ENCODE results near the gene PTGR1. TPM values are rescaled to one million over a fixed set of nuclear protein-coding genes. Genes with fewer than 3 reads are reported as not detected.

PTGR1 gene
- polyA plus RNA-seq, 1 donor (not counting 4 experiments of a cell fraction or from before 2014, with no cell fraction given) = 66.0 TPM

- H3K4me3 ChIP-seq (ENCODE audit: control insufficient read depth in 2 of 3, extremely low read depth in 1 of 3, insufficient read depth in 2 of 3, low read depth in 1 of 3, low read length in 3 of 3) = no peak overlapping the region
- H3K9me1 ChIP-seq (ENCODE audit: control insufficient read depth, extremely low read depth, insufficient read depth, low read length) = no peaks in the 10 kb centered on the region
- H3K4me1 ChIP-seq (ENCODE audit: control insufficient read depth, extremely low read depth, insufficient read depth, low read length) = no peaks in the 10 kb centered on the region
- no peak overlapping the region for H3K9ac ChIP-seq (ENCODE audit: control insufficient read depth, extremely low read depth, insufficient read depth, low read length)
- H3K27ac ChIP-seq (ENCODE audit: control insufficient read depth, insufficient read depth, low read length) = no peak overlapping the region
- no peak for DNase-seq (ENCODE audit: low read depth, low spot score)
- H3K4me2 ChIP-seq (ENCODE audit: control insufficient read depth, extremely low read depth, insufficient read depth, low read depth, low read length) = no peak overlapping the region
- no peaks in the 10 kb centered on the region for H3K9me3 ChIP-seq (ENCODE audit: control insufficient read depth, low read depth, low read length)
- no peaks in the 10 kb centered on the region for H3K27me3 ChIP-seq (ENCODE audit: control insufficient read depth, extremely low read depth, insufficient read depth, low read length)
- no peaks in the 10 kb centered on the region for H3K79me2 ChIP-seq (ENCODE audit: control insufficient read depth, insufficient read depth, low read length)
- TF ChIP-seq EZH2 (IDR thresholded peaks at IDR 0.05; ENCODE audit: low read length) (no peak), CTCF (optimal IDR thresholded peaks at IDR 0.05 in 1 of 3, IDR thresholded peaks at IDR 0.05 in 1 of 3, conservative IDR thresholded peaks at IDR 0.05 in 1 of 3; ENCODE audit: extremely low read depth in 1 of 3, insufficient read depth in 2 of 3, low read length in 3 of 3) (no peak)
- no peak for FAIRE-seq
- H4K20me1 ChIP-seq (ENCODE audit: control insufficient read depth, extremely low read depth, insufficient read depth, low read length) = peaks cover 2% of the 10 kb centered on the region
- H2AFZ ChIP-seq (ENCODE audit: control insufficient read depth, low read length) = no peak overlapping the region
- H3K36me3 ChIP-seq (ENCODE audit: control insufficient read depth in 2 of 2, extremely low read depth in 1 of 2, insufficient read depth in 2 of 2, low read length in 2 of 2) = peaks cover 15 to 22% of the 10 kb centered on the region in 2 experiments
- dilution Hi-C loops (cut with MboI; ENCODE audit: extremely low pct_ligation_motif_present, low sequenced_read_pairs) = no loop called here
Observed at GRCh38 chr9:111586378-111586777, 13.1 kb downstream of the PTGR1 start.

- no peak for TF ChIP-seq EZH2 (IDR thresholded peaks at IDR 0.05; ENCODE audit: low read length)
- TF ChIP-seq CTCF (optimal IDR thresholded peaks at IDR 0.05 in 1 of 3, IDR thresholded peaks at IDR 0.05 in 1 of 3, conservative IDR thresholded peaks at IDR 0.05 in 1 of 3; ENCODE audit: extremely low read depth in 1 of 3, insufficient read depth in 2 of 3, low read length in 3 of 3) = no peak
- DNase-seq (ENCODE audit: low read depth, low spot score) = no peak
- Histone ChIP-seq H2AFZ (ENCODE audit: control insufficient read depth, low read length) (no peak overlapping the region), H3K9me1 (ENCODE audit: control insufficient read depth, extremely low read depth, insufficient read depth, low read length) (no peaks in the 10 kb centered on the region), H3K4me2 (ENCODE audit: control insufficient read depth, extremely low read depth, insufficient read depth, low read depth, low read length) (no peak overlapping the region), H3K9ac (ENCODE audit: control insufficient read depth, extremely low read depth, insufficient read depth, low read length) (no peak overlapping the region), H3K27me3 (ENCODE audit: control insufficient read depth, extremely low read depth, insufficient read depth, low read length) (no peaks in the 10 kb centered on the region), H3K4me3 (ENCODE audit: control insufficient read depth in 2 of 3, extremely low read depth in 1 of 3, insufficient read depth in 2 of 3, low read depth in 1 of 3, low read length in 3 of 3) (no peak overlapping the region), H3K27ac (ENCODE audit: control insufficient read depth, insufficient read depth, low read length) (no peak overlapping the region), H3K79me2 (ENCODE audit: control insufficient read depth, insufficient read depth, low read length) (no peaks in the 10 kb centered on the region), H3K9me3 (ENCODE audit: control insufficient read depth, low read depth, low read length) (no peaks in the 10 kb centered on the region), H3K4me1 (ENCODE audit: control insufficient read depth, extremely low read depth, insufficient read depth, low read length) (no peaks in the 10 kb centered on the region), H3K36me3 (ENCODE audit: control insufficient read depth in 2 of 2, extremely low read depth in 1 of 2, insufficient read depth in 2 of 2, low read length in 2 of 2) (peaks cover 20 to 29% of the 10 kb centered on the region in 2 experiments), H4K20me1 (ENCODE audit: control insufficient read depth, extremely low read depth, insufficient read depth, low read length) (peaks cover 2% of the 10 kb centered on the region)
- dilution Hi-C loops (cut with MboI; ENCODE audit: extremely low pct_ligation_motif_present, low sequenced_read_pairs) = no loop called here
- FAIRE-seq = no peak
Observed at GRCh38 chr9:111582888-111583287, 16.6 kb downstream of the PTGR1 start.
